Effector memory CD8-positive, alpha-beta T cell (primary cell): ENCODE measurements around the gene OR13A1.
"Not testable (repeated sequence)": the region's sequence is repeated elsewhere in the genome, so short reads cannot be mapped to it uniquely, and the experiment has no call there.

ENCODE experiments used
- ATAC-seq: fragments of 150-1000 bp; cut with Tn5 transposase; replicated peaks from 2 replicates; pipeline ENCODE4 v1.10.0; 2021; ENCODE audit warnings: mild to moderate bottlenecking, moderate library complexity
- DNase-seq, 3 experiments: peaks; one replicate each; pipeline ENCODE4 v3.0.0; 2021
- H3K27ac Mint-ChIP-seq, 2 donors: one replicate each; pipeline ENCODE4 v1.8.0; 2022; ENCODE audit warnings: mild to moderate bottlenecking in 2 of 2, mixed read lengths in 2 of 2, moderate library complexity in 2 of 2
- H3K27me3 Mint-ChIP-seq, 2 donors: one replicate each; pipeline ENCODE4 v1.8.0; 2022; ENCODE audit warnings: mixed read lengths in 2 of 2
- H3K36me3 Mint-ChIP-seq: one replicate; pipeline ENCODE4 v1.8.0; 2022; ENCODE audit warnings: mild to moderate bottlenecking, moderate library complexity, mixed read lengths; ENCODE audit not compliant: insufficient read depth
- H3K4me1 Mint-ChIP-seq, 2 donors: one replicate each; pipeline ENCODE4 v1.8.0; 2022; ENCODE audit warnings: low read depth in 2 of 2, mixed read lengths in 2 of 2
- H3K4me3 Mint-ChIP-seq, 2 donors: one replicate each; pipeline ENCODE4 v1.8.0; 2022; ENCODE audit warnings: mild to moderate bottlenecking in 2 of 2, mixed read lengths in 2 of 2, moderate library complexity in 2 of 2
- H3K9me3 Mint-ChIP-seq, 2 donors: one replicate each; pipeline ENCODE4 v1.8.0; 2022; ENCODE audit warnings: mixed read lengths in 2 of 2

OR13A1 gene

GRCh38 chr10:45274364-45274763 lies 41.0 kb downstream of the OR13A1 start:
- H3K27me3 Mint-ChIP-seq = peaks cover 19 to 20% of the 10 kb centered on the region in 2 donors
- no peak overlapping the region for H3K27ac Mint-ChIP-seq
- no peaks in the 10 kb centered on the region for H3K36me3 Mint-ChIP-seq
- no peaks in the 10 kb centered on the region for H3K4me1 Mint-ChIP-seq
- no peak for ATAC-seq
- no peaks in the 10 kb centered on the region for H3K9me3 Mint-ChIP-seq
- no peak overlapping the region for H3K4me3 Mint-ChIP-seq
- DNase-seq = no peak

- H3K4me3 Mint-ChIP-seq, H3K4me1 Mint-ChIP-seq, H3K9me3 Mint-ChIP-seq, ATAC-seq, H3K27ac Mint-ChIP-seq, H3K36me3 Mint-ChIP-seq, DNase-seq: not testable (repeated sequence)
- peaks cover 60 to 65% of the 10 kb centered on the region in 2 donors for H3K27me3 Mint-ChIP-seq
Measured at GRCh38 chr10:45267777-45268176, 47.6 kb downstream of the OR13A1 start.

- DNase-seq (no peak), ATAC-seq (no peak)
- Mint-ChIP-seq H3K4me1 (no peaks in the 10 kb centered on the region), H3K27ac (no peak overlapping the region), H3K36me3 (no peaks in the 10 kb centered on the region), H3K27me3 (peaks cover 74 to 76% of the 10 kb centered on the region in 2 donors), H3K9me3 (no peaks in the 10 kb centered on the region), H3K4me3 (no peak overlapping the region)
Measured at GRCh38 chr10:45265996-45266395, 49.4 kb downstream of the OR13A1 start.

GRCh38 chr10:45261946-45262345 lies 53.5 kb downstream of the OR13A1 start:
- Mint-ChIP-seq H3K27me3 (peaks cover 44 to 53% of the 10 kb centered on the region in 2 donors), H3K9me3 (no peaks in the 10 kb centered on the region)
- ATAC-seq = no peak

GRCh38 chr10:45261243-45261775 lies 54.1 kb downstream of the OR13A1 start:
- Mint-ChIP-seq H3K9me3 (no peaks in the 10 kb centered on the region), H3K27me3 (peaks cover 38 to 47% of the 10 kb centered on the region in 2 donors), H3K27ac (no peak overlapping the region), H3K4me3 (no peak overlapping the region), H3K36me3 (no peaks in the 10 kb centered on the region), H3K4me1 (no peaks in the 10 kb centered on the region)
- DNase-seq (no peak), ATAC-seq (no peak)

More at GRCh38 chr10:45261946-45262345, 53.5 kb downstream of the OR13A1 start:
- Mint-ChIP-seq H3K27ac (no peak overlapping the region), H3K36me3 (no peaks in the 10 kb centered on the region), H3K4me1 (no peaks in the 10 kb centered on the region), H3K4me3 (no peak overlapping the region)
- DNase-seq = no peak

GRCh38 chr10:45260635-45261034 lies 54.8 kb downstream of the OR13A1 start:
- not testable (repeated sequence) for H3K36me3 Mint-ChIP-seq, H3K27ac Mint-ChIP-seq, ATAC-seq, H3K4me3 Mint-ChIP-seq, H3K9me3 Mint-ChIP-seq, DNase-seq, H3K4me1 Mint-ChIP-seq
- peaks cover 31 to 43% of the 10 kb centered on the region in 2 donors for H3K27me3 Mint-ChIP-seq

GRCh38 chr10:45259786-45260495 lies 55.5 kb downstream of the OR13A1 start:
- not testable (repeated sequence) for H3K4me1 Mint-ChIP-seq, H3K27ac Mint-ChIP-seq, H3K9me3 Mint-ChIP-seq, DNase-seq, ATAC-seq, H3K36me3 Mint-ChIP-seq, H3K4me3 Mint-ChIP-seq
- H3K27me3 Mint-ChIP-seq = peaks cover 25 to 36% of the 10 kb centered on the region in 2 donors

- H3K36me3 Mint-ChIP-seq = no peaks in the 10 kb centered on the region
- ATAC-seq (no peak), DNase-seq (no peak)
- no peaks in the 10 kb centered on the region for H3K9me3 Mint-ChIP-seq
- H3K4me3 Mint-ChIP-seq = no peak overlapping the region
- H3K27me3 Mint-ChIP-seq = peaks cover 11 to 28% of the 10 kb centered on the region in 2 donors
- H3K4me1 Mint-ChIP-seq = no peaks in the 10 kb centered on the region
- H3K27ac Mint-ChIP-seq = no peak overlapping the region
Measured at GRCh38 chr10:45257600-45257999, 57.8 kb downstream of the OR13A1 start.

- Mint-ChIP-seq H3K4me3 (no peak overlapping the region), H3K36me3 (no peaks in the 10 kb centered on the region), H3K9me3 (no peaks in the 10 kb centered on the region), H3K4me1 (no peaks in the 10 kb centered on the region), H3K27me3 (peaks cover 0 to 17% of the 10 kb centered on the region in 2 donors), H3K27ac (no peak overlapping the region)
- no peak for DNase-seq
- no peak for ATAC-seq
Measured at GRCh38 chr10:45256246-45256645, 59.2 kb downstream of the OR13A1 start.

- Mint-ChIP-seq H3K4me3 (no peak overlapping the region), H3K27ac (no peak overlapping the region), H3K36me3 (no peaks in the 10 kb centered on the region), H3K9me3 (no peaks in the 10 kb centered on the region), H3K4me1 (peaks cover 0 to 4% of the 10 kb centered on the region in 2 donors), H3K27me3 (peaks cover 4 to 17% of the 10 kb centered on the region in 2 donors)
- DNase-seq (no peak), ATAC-seq (no peak)
Measured at GRCh38 chr10:45255706-45256105, 59.7 kb downstream of the OR13A1 start.

GRCh38 chr10:45254892-45255291 lies 60.5 kb downstream of the OR13A1 start:
- ATAC-seq = no peak
- peaks cover 9 to 18% of the 10 kb centered on the region in 2 donors for H3K27me3 Mint-ChIP-seq
- no peaks in the 10 kb centered on the region for H3K36me3 Mint-ChIP-seq
- no peak overlapping the region for H3K4me3 Mint-ChIP-seq
- no peak for DNase-seq
- H3K4me1 Mint-ChIP-seq = peaks cover 0 to 6% of the 10 kb centered on the region in 2 donors
- H3K9me3 Mint-ChIP-seq = no peaks in the 10 kb centered on the region
- H3K27ac Mint-ChIP-seq = no peak overlapping the region

- Mint-ChIP-seq H3K27me3 (peaks cover 17 to 18% of the 10 kb centered on the region in 2 donors), H3K27ac (no peak overlapping the region), H3K9me3 (no peaks in the 10 kb centered on the region), H3K4me1 (peaks cover 0 to 6% of the 10 kb centered on the region in 2 donors), H3K36me3 (peaks cover 3% of the 10 kb centered on the region), H3K4me3 (no peak overlapping the region)
- no peak for ATAC-seq
- no peak for DNase-seq
Measured at GRCh38 chr10:45253183-45253914, 62.1 kb downstream of the OR13A1 start.
